Measurements from ENCODE around the gene BCO1.

- TF ChIP-seq EZH2 (IDR thresholded peaks at IDR 0.05) (no peak), POLR2AphosphoS5 (IDR thresholded peaks at IDR 0.05; ENCODE audit: borderline replicate concordance, low read depth, low read length) (no peak)
Observed at GRCh38 chr16:81238296-81239011, at the start of gene BCO1.

Measured in SK-N-MC (cell line).